HG03432 (cell line): ENCODE measurements around the gene TMPRSS13.
"Not testable (repeated sequence)": the region's sequence is repeated elsewhere in the genome, so short reads cannot be mapped to it uniquely, and the experiment has no call there.

Source experiments
- ATAC-seq: cut with Tn5 transposase; IDR thresholded peaks from one replicate; pipeline ENCODE4 v1.9.1; 2021; ENCODE audit warnings: mild to moderate bottlenecking, moderate library complexity; ENCODE audit not compliant: unreplicated experiment

Gene TMPRSS13

DNA sequence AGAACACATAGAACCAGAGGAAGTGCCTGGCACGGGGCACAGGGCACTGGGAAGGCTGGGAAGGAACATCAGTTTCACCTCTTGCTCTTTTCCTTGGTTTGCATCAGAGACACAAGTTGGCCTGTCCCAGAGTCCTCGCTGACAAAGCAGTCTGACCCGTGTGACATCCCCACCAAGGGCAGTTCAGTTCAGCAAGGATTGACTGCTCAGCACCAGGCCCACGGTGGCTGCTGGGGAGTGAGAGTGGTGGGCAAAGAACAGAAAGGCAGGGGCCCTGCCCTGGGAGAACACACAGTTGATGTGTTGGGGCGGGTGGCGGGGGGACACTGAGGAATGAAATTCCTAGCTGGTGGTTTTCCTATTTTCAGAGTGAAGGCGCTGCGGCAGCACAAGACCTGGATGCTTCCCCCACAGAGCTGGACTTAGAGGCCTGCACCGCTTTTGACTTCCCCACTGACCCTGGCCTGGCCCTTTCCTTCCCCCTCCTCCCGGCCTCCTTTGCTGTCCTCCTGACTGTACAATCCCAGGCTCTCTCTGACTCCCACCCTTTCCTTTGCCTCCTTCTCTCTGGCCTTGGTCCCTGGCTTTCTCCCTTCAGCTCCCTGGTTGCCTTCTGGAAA, 2.2 kb upstream of the TMPRSS13 start:
- ATAC-seq, result no peak

DNA sequence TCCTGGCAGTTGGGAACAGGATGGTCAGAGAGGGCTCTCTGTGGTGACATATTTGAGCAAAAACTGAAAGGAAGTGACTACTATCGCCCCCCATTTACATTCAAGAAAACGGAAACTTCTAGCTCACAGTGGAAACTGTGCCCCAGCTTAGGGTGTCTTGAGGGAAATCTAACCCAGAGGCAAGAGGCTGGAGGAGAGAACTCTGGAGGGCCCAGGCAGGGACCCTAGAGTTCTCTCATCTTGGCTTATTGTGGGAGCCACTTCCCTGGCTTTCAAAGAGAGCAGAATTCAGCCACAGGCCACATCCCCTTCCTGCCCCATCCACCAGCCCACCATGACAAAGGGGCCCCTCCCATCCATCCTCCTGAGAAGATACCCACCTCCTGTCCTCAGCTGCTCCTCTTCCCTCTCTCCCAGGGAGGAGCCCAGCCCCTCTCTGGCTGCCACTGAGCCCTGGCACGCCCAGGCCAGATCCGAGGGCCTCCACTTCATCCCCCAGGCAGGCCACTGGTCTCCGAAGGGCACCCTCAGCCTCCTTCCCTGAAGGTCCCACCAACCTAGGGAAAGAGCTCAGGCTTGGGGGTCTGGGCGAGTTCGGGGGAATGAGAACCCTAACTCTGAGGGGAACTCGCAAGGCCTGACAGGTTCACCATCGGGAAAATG, 1.6 kb upstream of the TMPRSS13 start:
- ATAC-seq, result no peak

DNA sequence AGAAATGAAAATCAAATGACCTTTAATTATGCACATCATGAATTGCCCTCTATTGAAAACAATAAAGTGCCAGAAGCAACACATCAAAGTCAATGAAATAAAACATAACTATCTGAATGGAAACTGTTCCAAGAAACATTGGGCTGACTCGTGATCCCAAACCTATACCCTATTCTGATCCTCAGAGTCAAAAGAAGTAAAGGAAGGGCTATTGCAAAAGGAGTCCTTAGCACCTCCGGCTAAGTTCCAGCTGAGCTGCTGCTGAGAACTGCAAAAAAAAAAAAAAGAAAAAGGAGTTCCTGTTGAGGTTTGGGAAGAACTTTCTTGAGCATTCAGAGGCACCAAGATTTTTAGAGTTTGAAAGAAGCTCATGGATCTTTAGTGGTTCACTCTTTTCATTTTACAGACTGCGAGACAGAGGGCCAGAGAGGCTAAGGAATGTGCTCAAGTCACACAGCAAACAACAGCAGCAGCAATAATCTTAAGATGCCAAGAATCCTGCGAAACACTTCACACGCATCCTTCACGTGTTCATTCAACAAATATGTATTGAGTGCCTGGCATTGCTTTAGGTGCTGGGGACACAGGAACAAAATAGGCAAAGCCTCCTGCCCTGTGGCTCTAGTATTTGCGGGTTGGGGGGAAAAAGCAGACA, 841 bp upstream of the TMPRSS13 start:
- no peak for ATAC-seq

DNA sequence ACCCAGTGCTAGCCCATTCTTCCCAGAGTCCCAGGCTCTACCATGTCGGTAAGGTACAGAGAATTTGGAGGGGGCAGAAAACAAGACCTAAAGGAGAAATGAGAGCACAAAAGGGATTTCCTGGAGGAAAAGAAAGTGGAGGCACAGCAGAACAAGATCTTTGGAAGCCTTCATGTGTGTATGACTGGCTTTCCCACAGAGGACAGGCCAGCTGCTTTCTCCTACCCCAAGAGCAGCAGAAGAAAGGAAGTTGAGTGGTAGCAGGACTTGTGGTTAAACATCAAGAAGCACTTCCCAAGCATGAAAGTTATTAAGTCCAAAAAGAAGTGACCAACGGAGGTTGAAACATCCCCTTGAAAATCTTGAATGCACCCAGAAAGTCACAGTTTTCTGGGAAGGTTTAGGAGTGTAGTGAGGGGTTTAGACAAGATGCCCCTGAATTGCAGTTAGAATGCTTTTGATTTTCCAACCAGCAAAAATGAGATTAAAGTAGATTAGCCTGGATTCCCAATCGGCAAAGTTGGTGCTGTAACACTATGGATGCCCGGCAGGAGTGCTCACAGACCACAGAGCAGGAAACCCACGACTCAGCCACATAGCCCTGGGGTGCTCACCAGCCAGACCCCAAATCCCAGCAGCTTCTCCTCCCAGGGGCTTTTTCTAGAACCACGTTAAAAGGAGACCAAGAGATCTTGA, 608 bp downstream of the TMPRSS13 start:
- no peak for ATAC-seq

DNA sequence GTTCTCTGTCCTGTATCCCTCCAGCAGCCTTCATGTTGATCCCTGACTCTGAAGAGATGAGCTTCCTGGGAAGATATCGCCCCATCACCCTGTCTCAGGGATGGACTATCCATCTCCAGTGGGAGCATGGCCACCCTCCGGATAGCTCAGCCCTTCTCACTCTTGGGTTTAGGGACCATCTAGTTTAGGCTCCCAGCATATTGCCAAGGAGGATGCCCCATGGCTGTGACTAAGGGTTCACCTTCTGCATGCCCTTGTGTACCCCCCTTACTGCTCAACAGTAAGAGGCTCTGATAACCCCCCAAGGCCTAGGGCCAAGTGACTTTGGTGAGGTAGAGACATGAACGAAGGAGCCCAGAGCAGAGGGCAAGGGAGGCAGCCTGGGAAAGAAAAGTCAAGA, 1.3 kb downstream of the TMPRSS13 start:
- ATAC-seq, result no peak

DNA sequence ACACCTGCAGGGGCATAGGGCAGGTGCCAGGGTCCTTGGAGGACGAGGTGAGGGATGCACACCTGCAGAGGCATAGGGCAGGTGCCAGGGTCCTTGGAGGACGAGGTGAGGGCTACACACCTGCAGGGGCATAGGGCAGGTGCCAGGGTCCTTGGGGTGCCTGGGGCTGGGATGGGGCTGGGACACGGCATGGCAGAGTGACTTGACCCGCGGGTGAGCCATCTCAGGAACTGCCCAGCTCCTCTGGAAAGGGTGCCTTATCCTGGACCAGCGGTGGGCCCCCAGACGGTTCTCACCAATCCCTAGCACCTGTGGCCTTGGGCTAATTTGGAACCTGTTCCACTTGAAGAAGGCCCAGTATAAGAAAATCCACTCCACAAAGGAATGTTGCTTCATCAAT, 3.0 kb downstream of the TMPRSS13 start:
- not testable (repeated sequence) for ATAC-seq

DNA sequence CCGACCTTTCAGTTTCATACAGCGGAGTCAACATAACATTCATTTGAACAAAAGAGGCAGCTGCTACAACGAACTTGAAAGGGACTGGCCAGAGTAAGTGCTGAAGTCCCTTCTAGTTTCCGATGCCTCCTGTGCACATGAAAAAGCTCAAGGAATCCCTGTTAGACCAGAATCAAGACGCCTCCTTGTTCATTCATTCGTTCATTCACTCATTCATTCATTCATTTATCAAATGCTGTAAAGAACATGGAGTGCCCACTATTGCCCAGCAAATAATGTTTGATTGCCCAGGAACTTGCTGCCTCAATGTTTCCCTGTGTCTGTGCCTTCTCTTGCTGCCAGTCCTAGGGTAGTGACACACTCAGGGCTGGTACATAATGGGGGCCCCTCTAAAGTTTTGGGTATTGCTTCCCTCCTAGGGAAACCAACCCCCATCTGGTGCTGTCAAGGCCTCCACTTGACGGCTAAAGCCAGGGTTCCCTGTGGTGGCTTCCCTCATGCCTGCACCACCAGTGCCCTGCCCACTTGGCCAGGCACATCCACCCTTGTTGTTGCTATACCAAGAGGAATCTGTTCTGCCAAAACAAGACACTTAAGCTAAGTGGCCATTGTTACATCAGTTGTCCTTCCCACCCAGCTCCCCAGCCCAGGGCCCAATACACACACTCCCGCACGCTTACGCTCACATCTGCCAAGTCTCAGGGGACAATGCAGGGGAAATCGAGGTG, 3.8 kb downstream of the TMPRSS13 start:
- ATAC-seq, result no peak

DNA sequence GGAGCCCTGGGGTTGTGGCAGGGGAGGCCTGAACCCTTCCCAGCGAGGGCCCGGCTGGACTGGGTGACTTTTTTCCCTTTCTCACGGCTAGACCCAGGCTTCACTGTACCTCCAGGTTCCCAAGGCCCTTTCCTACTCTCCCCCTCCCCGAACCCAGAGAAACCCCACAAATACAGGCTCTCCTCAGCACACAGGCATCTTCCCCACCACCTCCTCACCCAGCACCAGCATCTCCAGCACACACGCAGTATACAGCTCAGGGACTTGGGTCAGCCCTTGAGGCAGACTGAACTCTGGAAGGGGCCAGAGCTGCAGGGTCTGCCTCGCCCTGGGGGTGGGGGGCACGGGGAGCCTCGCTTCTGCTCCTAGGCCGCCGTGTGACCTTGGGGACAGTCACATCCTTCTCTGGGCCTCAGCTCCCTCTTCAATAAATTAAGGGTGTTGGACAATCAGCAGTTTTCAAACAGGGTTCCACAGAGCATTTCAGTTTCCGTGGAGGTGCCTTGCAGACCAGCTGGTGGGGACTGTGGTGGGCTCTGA, 4.5 kb downstream of the TMPRSS13 start:
- ATAC-seq, result no peak

DNA sequence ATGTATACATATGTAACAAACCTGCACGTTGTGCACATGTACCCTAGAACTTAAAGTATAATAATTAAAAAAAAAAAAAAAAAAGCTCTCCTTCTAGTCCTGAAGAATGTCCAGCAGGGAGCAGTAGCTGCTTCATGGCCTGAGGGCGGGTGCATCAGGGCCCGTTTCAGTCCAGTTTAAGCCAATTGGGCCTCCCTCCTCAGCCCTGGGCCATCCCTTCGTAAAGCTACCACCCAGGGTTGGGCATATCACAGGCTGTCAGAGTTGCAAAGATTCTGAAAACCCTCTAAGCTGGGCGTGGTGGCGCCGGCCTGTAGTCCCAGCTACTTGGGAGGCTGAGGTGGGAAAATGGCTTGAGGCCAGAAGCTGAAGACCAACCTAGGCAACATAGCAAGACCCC, 5.4 kb downstream of the TMPRSS13 start:
- no peak for ATAC-seq

DNA sequence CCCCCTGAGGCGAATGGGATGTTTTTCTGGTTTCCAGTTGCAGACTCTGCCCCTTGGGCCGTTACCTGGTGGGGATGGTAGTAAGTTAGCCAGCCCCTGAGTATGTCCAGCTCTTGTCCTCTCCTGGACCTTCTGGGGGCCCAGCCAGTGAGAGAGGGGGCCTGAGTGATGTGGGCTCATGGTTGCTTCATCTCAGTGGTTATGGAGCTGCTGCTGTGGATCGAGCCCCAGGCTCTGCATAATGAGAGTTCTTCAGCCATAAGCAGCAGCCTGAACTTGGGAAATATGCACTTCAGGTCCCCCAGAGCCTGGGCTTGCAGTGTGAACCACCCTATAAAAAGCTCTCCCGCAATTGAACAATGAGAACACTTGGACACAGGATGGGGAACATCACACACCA, 5.9 kb downstream of the TMPRSS13 start:
- no peak for ATAC-seq

DNA sequence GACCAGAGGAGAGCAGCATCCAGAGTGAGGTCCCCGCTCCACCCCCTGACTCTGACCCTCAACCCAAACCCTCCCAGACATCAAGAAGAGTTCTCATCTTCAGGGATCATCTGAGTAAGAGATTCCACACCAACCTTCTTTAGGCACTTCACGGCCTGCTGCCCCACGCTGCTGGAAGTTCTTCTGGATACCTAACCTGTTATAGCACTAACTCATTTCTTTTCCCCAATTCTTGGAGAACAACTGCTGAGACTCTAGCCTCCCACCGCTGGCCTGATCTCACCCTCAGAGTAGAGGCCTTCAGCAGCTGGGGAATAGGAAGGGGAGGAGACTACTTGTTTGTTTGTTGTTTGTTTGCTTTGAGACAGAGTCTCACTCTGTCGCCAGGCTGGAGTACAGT, 7.3 kb downstream of the TMPRSS13 start:
- ATAC-seq, result no peak

DNA sequence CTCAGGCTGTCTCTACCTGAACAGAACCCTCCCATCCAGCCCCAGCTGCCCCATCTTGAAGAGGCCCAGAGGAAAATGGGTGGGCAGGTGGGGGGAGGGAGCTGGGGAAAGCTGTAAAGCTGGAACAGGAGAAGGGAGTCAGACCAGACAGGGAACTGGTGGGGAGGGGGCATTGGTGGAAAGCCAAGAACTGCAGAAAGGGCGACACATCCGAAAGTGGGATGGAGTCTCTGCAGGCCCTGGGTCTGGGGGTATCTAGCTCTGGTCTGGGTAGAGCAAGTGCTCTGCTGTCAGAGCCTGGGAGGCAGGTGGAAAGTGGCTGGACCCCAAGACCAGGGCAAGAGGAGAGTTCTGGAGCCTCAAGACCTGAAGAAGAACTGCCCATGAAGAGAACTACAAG, 7.7 kb downstream of the TMPRSS13 start:
- ATAC-seq, result no peak

DNA sequence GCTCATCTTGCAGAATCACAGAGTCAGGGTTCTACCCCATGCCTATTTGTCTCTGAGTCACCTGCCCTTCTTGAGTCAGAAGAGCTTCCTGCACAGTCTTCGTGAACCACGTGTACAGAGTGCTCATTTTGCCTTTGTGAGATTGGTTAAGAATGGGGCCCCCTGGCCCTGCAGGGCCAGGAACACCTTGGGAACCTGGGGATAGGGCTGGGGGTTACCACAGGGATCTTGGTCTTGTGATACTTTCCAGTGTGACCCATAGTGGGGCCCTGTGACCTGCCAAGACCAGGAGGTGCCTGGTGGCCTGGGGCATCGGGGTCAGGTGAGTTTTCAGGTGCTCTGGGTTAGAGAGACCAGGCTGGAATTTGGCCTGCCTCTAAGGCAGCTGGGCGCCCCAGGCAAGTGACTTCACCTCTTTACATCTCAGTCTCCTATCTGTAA, 9.4 kb downstream of the TMPRSS13 start:
- ATAC-seq, result no peak

DNA sequence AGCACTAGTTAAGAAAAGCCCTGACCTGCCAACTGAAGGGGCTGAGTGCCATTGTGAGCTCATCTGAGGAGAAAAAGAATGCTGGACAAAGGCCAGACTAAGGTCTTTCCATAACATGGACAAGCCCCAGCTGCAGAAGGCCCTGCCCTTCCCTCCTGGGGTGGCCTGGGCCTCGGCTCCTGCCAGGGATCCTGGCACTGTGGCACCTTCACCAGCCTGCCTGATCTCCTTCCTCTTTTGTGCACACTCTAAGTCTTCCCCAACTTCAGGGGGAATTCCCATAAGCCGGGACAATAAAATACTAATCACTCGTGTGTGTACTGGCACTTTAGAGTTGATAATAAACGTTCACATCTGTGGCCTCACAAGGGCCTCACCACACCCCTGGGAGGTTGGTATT, 9.9 kb downstream of the TMPRSS13 start:
- ATAC-seq, result no peak

DNA sequence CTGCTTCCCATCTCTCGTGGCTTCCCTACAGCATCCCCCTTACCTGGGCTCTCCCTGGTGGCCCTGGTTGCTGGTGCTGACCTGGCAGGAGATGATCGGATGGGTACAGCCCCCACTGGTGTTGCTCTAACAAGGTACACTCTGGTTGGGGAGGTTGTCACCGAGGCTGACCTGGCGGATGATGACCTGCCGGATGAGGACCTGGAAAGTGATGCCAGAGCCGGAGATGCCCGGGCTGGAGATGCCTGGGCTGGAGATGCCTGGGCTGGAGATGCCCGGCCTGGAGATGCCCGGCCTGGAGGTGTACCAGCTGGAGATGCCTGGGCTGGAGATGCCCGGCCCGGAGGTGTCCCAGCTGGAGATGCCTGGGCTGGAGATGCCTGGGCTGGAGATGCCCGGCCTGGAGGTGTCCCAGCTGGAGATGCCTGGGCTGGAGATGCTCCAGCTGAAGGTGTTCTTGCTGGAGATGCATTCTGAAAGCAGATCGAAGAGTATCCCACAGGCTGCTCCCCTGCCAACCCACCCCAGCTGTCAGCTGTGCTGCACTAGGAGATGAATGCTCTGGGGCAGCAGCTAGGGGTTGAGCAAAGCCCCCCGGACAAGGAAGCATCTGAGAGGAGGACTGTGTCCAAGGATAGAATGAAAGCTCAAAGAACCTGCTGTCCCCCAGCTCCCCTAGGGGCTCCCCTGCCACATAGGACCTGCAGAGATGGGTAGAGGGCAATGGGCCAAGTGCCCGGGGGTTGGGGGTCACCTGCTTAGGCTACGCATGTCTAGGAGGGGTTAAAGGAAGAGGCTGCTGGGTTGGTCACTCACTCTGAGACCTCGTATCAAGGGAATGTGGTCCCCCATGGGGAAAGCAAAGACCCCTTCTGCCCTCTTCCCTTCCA, 10.6 kb downstream of the TMPRSS13 start:
- no peak for ATAC-seq

DNA sequence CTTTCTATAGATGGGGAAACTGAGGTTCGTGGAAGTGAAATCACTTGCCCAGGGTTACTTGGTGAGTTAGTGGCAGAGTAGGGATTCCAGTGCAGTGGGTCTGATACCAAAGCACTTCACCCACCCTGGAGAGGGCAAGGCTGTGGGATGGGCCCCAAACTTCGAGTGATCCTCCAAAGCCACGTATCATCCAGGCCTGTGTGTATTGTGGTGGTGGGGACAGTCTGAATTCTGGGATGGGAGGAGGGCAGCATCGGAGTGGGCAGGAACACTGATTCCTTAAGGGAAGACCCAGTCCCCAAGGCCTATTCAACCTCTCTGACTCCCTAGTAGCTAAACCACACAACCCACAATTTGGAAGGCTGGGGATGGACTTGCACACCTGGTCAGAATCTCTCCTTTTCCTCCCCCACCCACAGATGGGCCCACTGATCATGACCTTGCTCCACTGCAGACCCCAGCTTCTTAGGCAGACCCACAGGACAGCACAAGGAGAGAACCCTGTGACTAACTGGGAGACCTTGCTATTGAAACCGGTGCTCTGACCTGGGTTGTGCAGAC, 11.5 kb downstream of the TMPRSS13 start:
- no peak for ATAC-seq

DNA sequence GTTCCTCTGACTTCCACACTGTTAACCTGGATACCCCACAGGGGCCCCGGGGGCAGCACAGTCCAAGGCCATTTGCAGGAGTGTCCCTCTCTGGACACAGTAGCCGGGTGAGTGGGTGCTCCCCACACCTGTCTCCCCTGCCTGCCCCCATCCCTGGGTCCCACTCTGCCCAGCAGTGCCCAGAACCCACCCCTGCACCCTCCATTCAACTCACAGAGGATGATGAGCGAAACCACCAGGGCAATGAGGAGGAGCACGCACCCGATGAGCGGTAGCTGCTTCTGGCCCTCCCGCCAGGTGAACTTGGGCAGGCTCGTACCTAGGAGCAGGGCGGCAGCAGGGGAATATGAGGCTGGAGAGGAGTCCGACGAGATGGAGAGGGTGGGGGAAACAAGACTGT, 12.2 kb downstream of the TMPRSS13 start:
- ATAC-seq, result no peak

DNA sequence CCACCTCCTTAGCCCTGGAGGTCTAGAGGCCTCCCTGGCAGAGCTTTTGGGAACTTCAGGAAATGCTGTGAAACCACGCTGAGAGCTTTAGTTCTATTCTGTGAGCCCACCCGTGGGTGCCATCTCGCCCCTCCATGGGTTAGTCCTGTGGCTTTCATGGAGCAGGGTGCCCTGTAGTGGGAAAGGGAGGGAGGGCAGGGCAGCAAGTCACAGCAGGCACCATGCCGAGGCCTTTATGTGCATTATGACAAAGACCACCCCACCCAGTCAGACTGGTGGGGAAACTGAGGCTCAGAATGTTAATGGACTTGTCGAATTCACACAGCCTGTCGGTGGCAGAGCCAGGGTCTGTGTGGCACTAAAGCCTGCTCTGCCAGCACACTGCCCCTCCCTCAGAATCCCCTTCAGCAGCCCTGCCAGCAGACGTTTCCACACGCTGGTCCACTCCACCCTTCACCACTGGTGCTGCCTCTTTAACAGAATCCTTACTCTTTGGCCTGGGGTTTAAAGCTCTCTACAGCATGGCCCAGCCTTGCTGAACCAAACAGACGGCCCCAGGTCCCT, 13.4 kb downstream of the TMPRSS13 start:
- ATAC-seq, result no peak

DNA sequence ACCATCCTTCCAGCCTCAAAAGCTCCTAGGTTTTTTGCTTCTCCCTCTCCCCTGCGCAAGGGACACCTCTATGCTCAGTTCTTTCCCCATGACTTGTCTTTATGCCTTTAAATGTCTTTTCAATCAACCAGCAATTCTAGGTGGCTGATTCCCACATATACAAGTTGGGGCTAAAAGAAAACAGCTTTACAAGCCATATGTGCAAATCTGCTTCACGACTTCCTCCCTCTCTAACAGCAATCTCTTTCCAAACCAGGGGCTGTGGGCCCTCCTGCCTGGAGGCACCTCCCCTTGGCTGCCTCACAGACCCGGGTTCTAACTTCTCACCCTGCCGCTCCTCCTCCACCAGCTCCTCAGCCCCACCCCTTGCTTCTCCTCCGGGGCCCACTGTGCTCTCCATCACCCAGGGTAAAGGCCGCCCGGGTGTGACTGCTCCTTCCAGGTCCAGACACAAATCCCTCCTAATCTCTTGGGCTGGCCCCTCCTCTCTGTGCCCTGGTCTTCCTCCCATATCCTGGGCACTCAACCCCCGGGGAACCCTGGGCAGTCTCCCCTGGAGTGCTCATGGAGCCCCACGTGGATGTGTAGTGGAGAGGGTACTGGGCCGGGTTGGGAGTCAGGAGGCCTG, 14.1 kb downstream of the TMPRSS13 start:
- ATAC-seq, result no peak
